ENCODE data around the gene PBX3. TPM values are rescaled to one million over a fixed set of nuclear protein-coding genes. Genes with fewer than 3 reads are reported as not detected.

The PBX3 gene
- total and polyA plus RNA-seq, 2 of the 13 experiments (the other 11 are each of a cell fraction or from before 2014, with no cell fraction given), result 6.0 to 11.2 TPM

GRCh38 chr9:125747765-125748445, 732 bp downstream of the PBX3 start (continued):
- TF ChIP-seq, protein P1, sequence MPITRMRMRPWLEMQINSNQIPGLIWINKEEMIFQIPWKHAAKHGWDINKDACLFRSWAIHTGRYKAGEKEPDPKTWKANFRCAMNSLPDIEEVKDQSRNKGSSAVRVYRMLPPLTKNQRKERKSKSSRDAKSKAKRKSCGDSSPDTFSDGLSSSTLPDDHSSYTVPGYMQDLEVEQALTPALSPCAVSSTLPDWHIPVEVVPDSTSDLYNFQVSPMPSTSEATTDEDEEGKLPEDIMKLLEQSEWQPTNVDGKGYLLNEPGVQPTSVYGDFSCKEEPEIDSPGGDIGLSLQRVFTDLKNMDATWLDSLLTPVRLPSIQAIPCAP (CRISPR knock-in tag; IDR thresholded peaks at IDR 0.05; ENCODE audit: low read depth), result no peak
- TF ChIP-seq YEATS4 (CRISPR knock-in tag; IDR thresholded peaks at IDR 0.05; ENCODE audit: borderline replicate concordance) (peak; percentile 38; the same call in 1 of the 2 replicates), KDM5B (CRISPR knock-in tag; IDR thresholded peaks at IDR 0.05; ENCODE audit: borderline replicate concordance) (0 out of 2 replicates have a peak, but pooled peaks have one; percentile 30), THAP9 (CRISPR knock-in tag; IDR thresholded peaks at IDR 0.05; ENCODE audit: borderline replicate concordance) (no peak), CHD4 (IDR thresholded peaks at IDR 0.05; ENCODE audit: borderline replicate concordance, low read length) (no peak), NONO (IDR thresholded peaks at IDR 0.05) (no peak), NONO (CRISPR knock-in tag; conservative IDR thresholded peaks at IDR 0.05) (no peak), NR2F1 (CRISPR knock-in tag; IDR thresholded peaks at IDR 0.05) (no peak), ZGPAT (CRISPR knock-in tag; IDR thresholded peaks at IDR 0.05) (0 out of 2 replicates have a peak, but pooled peaks have one; percentile 31), ZNF841 (CRISPR knock-in tag; IDR thresholded peaks at IDR 0.05; ENCODE audit: borderline replicate concordance) (no peak), YEATS2 (CRISPR knock-in tag; IDR thresholded peaks at IDR 0.05; ENCODE audit: borderline replicate concordance) (no peak), ZNF691 (CRISPR knock-in tag; IDR thresholded peaks at IDR 0.05; ENCODE audit: borderline replicate concordance, low read depth) (no peak), MAFG (CRISPR knock-in tag; IDR thresholded peaks at IDR 0.05) (no peak), BRCA1 (CRISPR knock-in tag; IDR thresholded peaks at IDR 0.05) (no peak), MAX (IDR thresholded peaks at IDR 0.05) (peak; percentile 34), ZBTB43 (CRISPR knock-in tag; conservative IDR thresholded peaks at IDR 0.05) (no peak), ZNF33B (CRISPR knock-in tag; IDR thresholded peaks at IDR 0.05) (no peak), ZNF331 (CRISPR knock-in tag; IDR thresholded peaks at IDR 0.05) (no peak), MTA3 (CRISPR knock-in tag; IDR thresholded peaks at IDR 0.05) (no peak), ELF3 (CRISPR knock-in tag; IDR thresholded peaks at IDR 0.05) (no peak)
- TF ChIP-seq, protein P2, sequence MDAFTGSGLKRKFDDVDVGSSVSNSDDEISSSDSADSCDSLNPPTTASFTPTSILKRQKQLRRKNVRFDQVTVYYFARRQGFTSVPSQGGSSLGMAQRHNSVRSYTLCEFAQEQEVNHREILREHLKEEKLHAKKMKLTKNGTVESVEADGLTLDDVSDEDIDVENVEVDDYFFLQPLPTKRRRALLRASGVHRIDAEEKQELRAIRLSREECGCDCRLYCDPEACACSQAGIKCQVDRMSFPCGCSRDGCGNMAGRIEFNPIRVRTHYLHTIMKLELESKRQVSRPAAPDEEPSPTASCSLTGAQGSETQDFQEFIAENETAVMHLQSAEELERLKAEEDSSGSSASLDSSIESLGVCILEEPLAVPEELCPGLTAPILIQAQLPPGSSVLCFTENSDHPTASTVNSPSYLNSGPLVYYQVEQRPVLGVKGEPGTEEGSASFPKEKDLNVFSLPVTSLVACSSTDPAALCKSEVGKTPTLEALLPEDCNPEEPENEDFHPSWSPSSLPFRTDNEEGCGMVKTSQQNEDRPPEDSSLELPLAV (CRISPR knock-in tag; conservative IDR thresholded peaks at IDR 0.05; ENCODE audit: low read depth), result no peak

Data from HepG2 (cell line).